ENCODE measurements around the gene COL25A1.
"Not testable (repeated sequence)": the region's sequence is repeated elsewhere in the genome, so short reads cannot be mapped to it uniquely, and the experiment has no call there.

The COL25A1 gene

DNA sequence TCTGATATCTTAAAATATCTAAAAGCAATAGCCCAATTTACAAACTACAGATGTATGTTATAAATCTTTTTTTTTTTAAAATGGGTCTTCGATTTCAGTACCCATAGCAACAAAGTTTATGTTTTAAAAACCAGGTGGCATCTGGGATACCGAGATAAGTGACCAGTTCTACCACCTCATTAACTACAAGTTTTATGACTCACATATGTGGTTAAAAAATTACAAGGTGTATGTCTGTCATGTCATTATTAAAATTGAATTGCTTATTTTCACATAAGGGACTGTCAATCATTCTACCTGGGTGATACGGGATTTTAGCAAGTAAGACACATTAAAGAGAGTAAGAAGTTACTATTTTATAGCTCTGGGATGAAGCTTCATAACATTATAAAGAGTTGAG, 347.6 kb downstream of the COL25A1 start:
- no peak for DNase-seq (ENCODE audit: low read depth in 3 of 3)

DNA sequence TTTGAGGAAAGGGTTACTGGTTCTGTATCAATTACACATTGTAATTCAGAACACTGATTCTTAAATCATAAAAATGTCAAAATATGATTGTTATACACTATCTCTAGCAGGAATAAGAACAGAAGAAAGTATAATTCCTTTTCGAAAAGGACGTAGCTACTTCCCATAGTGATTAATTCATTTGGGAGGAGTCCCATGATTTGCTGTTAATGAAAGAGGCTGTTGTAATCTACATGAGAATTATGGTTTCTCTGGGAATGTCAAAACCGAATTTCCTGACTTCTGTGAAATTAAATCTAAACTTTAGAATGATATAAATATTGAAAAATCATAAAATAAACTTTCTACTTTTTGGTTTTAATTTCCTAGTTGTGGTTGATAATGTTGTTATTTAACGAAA, 348.5 kb downstream of the COL25A1 start:
- no peak for DNase-seq (ENCODE audit: low read depth in 3 of 3)

DNA sequence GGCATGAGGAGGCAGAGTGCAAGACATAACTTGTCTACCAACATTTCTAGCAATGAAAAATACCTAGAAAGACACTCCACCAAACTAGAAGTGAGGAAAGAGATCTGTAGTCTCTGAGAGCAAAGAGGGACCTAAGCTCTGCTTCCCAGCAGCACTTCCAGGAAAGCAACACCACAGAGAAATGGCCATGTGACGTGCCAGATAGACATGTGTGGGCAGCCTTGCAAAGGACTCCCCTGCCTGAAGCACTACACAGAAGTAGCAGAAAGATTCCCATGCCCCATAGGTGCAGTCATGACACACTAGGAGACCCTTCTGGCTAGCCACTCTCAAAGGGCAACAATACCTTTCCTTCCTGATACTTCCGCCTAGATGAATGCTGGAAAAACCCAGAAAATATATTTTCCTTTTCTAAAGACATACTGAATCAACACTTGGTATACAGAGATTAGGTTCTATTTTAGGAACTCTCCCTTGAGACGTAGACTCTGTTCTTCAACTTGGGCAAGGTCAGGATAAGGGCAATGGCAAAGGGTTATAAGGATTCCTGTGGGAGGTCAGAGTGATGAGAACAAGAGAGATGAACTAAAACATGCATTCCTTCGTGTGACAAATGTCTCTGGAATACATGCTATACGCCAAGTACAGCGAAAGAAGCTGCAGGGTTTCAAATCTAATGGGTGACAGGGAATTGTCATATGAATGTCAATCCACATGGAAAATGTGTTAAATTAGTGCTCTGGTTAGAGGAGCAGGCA, 352.1 kb downstream of the COL25A1 start:
- no peak for DNase-seq (ENCODE audit: low read depth in 3 of 3)

DNA sequence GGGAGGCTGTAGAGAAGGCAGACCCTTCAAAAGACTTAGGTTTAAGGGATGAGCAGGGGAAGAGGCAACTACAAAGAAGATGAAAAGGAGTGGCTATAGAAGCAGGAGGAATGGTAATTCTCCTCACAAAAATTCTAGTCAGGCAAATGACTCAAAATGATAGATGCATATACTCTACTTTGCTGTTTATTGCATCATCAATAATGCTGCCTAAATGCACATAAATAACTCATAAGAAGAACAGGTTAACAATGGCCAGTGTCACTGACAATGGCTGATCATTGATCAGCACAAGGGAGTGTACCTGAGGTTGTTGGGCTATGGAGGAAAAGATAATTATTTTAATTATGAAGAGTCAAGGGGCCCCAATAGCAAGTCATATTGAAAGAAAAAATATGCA, 354.9 kb downstream of the COL25A1 start:
- no peak for DNase-seq (ENCODE audit: low read depth in 3 of 3)

- DNase-seq (ENCODE audit: low read depth in 3 of 3), result no peak
These were observed 356.2 kb downstream of the COL25A1 start for GRCh38 chr4:108946237-108946636.

- no peak for DNase-seq (ENCODE audit: low read depth in 3 of 3)
These were observed 358.4 kb downstream of the COL25A1 start for GRCh38 chr4:108943976-108944591.

DNA sequence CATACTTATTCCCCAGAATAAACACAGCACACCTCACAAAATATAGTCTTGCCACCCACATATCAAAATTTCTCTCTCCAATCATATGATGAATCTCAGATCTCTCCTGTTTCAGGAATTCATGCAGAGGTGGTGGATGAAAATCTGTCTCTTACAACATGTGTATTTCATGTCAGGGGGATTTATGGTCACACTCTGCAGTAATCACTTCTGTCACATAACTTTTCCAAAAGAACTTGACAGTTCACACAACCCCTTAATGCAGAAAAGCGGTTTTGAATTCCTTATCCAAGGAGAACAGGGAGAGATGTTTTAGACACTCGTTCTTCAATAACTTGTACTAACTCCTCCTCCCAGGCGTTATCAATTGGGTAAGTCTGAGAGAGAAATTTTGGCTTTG, 359.1 kb downstream of the COL25A1 start:
- no peak for DNase-seq (ENCODE audit: low read depth in 3 of 3)

GRCh38 chr4:108941904-108942430, 360.5 kb downstream of the COL25A1 start:
- DNase-seq (ENCODE audit: low read depth in 3 of 3), result no peak

DNA sequence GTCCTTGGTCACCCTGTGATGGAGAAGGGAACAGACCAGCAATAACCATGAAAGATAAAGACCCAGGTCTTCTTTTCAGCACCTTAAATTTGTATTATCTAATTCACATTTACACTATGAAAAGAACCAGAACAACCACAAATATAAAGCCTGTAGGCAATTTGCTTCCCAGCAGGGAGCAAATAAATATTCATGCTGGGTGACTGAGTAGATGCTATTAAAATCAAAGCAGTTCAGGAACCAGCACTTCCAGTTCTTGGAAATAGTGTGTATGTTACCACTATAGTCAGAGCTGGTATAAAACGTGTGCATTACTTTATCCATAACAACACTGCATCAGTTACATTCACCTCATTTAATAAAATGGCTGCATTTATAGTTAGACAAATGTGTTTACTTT, 361.8 kb downstream of the COL25A1 start:
- no peak for DNase-seq (ENCODE audit: low read depth in 3 of 3)

DNA sequence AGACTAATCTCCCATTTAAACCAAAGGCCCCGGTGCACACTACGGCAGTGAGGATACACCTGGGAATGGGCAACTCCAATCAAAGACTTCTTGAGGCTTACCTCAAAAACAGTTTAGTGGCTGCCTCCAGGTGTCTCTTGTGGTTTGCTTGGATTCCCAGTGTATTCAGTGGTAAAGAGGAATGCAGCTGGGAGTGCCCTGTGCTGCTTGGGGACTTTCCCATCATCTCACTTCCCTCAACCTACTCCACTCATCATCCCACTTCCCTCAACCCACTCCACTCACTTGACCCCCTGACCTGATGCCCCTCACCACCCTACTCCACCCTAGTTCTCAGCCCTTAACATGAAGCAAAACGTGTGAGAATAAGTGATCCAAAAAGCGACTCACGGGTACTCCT, 362.3 kb downstream of the COL25A1 start:
- DNase-seq (ENCODE audit: low read depth in 3 of 3), result no peak

GRCh38 chr4:108937066-108937465, 365.4 kb downstream of the COL25A1 start:
- no peak for DNase-seq (ENCODE audit: low read depth in 3 of 3)

- DNase-seq (ENCODE audit: low read depth in 3 of 3), result not testable (repeated sequence)
These were observed 368.5 kb downstream of the COL25A1 start for GRCh38 chr4:108933925-108934324.

- DNase-seq (ENCODE audit: low read depth in 3 of 3), result no peak
These were observed 369.4 kb downstream of the COL25A1 start for GRCh38 chr4:108933046-108933445.

DNA sequence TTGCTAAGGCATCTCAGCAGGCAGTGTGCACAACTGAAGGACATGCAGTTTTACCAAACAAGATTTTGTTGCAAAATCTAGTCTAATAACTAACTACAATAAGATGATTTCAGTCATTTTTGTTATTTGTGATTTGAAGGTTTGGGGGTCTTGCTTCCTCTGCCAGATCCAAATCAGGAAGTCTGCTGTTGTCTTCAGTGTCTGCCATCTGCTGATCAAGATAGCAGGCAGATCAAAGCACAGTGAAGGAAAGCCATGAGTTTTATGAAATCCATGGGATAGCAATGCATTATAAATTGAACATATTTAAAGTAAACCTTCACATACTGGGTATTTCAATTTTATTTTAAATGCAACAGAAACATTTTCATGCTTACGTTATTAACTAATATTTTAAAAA, 370.5 kb downstream of the COL25A1 start:
- no peak for DNase-seq (ENCODE audit: low read depth in 3 of 3)

DNA sequence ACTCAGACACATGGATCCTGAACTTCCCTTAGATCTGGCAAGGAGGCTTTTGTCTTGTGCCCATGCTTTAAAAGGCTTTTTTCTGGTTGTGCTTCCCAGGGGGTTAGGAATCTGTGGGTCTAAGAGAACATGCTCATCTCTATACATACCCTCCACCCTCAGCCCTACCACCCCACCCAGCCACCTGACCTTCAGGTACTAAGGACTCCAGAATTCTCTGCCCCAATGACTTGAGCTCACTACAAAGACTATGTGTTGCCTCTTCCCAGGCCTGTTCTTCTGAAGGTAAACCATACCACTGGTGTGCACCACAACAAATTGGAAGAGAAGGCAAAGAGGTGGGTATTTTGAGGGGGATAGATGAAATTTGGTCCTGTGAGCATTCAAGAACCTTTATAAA, 372.3 kb downstream of the COL25A1 start:
- DNase-seq (ENCODE audit: low read depth in 3 of 3), result no peak

DNA sequence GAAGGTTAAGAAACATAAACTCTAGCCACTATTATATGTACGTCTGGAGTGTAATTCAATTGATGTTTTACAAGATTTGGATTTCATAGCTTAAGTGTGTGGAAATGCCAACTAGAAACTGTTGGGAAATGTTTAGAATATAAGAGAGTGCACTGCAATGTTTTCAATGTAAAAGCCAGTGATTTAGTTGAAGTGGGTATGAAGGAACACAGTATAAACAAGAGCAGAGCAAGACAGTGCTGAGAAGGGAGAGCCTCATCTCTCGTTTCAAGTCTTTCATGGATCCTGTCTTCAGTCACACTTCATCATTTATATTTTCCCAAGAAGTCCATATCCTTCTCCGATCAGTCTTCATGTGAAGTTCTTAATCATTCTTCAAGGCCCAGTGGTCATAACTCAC, 375.7 kb downstream of the COL25A1 start:
- DNase-seq (ENCODE audit: low read depth in 3 of 3), result no peak

DNA sequence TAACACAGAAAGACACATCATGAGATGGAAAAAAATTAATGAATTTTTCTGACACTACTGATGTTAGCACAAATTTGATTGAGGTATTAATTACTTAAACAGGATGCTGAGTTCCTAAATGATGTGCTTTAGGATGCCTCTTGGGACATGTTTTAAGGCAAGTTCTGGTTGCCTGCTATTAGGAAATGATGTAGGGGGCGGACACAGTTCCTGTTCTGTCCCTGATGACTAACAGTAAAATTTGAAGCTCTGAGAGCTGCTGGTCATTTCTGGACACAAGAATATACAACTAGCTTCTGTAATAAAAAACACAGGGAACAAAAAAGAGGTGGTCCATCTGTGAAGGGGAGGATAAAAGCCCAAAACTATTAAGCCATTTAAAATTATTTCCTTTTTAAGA, 376.4 kb downstream of the COL25A1 start:
- no peak for DNase-seq (ENCODE audit: low read depth in 3 of 3)

- no peak for DNase-seq (ENCODE audit: low read depth in 3 of 3)
These were observed 380.3 kb downstream of the COL25A1 start for GRCh38 chr4:108922191-108922590.

GRCh38 chr4:108920395-108921087, 381.9 kb downstream of the COL25A1 start:
- no peak for DNase-seq (ENCODE audit: low read depth in 3 of 3)

DNA sequence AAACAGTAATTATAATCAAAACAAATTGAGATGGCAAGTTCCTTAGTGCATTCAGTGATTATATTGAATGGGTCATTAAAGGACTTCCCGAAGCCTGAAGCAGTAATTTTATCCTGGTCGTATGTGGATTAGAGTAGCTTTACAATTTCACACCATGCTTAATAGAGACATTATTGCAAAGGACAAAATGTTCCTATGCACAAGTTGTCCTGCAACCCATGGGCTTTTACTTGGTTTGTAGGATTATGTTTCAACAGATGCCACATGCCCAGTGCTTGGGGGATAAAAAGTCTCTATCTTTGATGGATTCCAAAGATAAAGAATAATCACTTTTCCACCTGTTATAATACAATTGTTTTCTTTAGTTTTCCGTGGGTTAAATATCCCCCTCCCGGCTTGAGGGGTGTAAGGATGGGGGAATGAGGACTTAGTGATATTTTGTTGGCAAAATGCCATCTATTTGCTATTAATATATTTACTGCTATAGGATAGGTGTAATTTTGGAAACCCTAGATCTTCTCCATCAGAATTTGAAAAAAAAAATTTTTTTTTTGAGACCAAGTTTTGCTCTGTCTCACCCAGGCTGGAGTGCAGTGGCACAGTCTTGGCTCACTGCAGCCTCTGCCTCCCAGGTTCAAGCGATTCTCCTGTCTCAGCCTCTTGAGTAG, 383.1 kb downstream of the COL25A1 start:
- DNase-seq (ENCODE audit: low read depth in 3 of 3), result no peak

DNA sequence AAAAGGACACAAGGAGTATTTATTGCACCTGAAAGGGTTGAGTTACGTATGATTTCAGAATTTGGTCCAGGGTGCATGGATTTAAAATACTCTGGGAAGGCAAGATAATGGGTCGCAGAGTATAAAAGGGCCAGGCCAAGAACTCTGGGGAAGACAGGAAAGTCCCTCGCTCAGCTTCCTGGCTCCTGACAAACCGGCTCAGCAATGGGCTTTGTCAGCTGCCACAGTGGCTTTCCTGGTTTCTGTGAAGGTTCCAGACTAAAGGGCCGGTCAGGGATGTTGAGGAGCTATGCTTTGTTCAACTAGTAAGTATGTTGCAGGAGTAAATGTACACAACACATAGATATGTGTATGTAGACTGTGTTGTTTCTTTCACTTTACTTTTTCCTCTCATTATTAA, 385.2 kb downstream of the COL25A1 start:
- DNase-seq (ENCODE audit: low read depth in 3 of 3), result no peak

DNA sequence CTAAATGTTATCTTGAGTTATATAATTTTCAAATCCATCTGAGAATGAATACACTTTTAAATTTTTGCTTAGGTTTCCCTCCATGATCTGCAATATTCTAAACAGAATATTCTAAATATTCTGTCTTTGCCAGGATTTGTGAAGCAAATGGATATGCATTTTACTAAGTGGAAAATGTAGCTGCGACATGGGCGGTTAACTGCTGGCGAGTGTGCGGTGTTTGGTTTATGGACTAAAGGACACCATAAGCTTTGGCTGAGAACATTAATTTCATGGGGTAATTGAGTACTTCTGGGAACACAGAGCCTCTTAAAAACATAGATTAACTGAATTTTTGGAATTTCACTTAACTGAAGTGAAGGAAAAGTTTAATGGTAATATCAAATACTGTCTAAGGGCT, 385.8 kb downstream of the COL25A1 start:
- DNase-seq (ENCODE audit: low read depth in 3 of 3), result no peak
